OCI-LY3 (cell line): Measurements from ENCODE around the gene RERG.

Experiments used
- EZH2phosphoT487 ChIP-seq: fragments of 200-600 bp; shearing (Covaris generic); IDR thresholded peaks from 2 replicates; pipeline ENCODE4 v1.6.1; 2018; ENCODE audit warnings: antibody characterized with exemption, mixed run types, low read depth
- TF ChIP-seq, protein P1 (sequence below): fragments of 200-600, 300-600 bp; sonication (generic); IDR thresholded peaks from 2 replicates; pipeline ENCODE4 v1.5.1; 2014; ENCODE audit warnings: antibody characterized with exemption, low read length, low read depth

DNA sequence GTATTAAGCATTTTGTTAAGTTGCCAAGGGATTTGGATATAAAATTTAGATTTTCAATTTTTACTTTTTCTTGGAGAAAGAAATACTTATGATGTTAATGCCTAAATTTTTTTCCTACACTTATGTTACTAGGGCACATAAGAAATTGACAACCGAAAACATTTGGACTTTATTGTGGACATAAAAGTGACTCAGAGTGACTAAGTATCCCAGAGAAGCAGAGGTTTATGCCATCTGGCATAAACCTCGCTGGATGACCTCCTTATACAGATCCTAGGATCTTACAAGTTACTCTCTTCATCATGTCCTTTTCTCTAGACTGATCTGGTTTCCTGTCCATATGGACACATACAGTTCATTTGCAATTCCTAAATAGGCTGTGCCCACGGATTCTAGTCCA is 89.8 kb downstream of the RERG start:
- TF ChIP-seq, protein P1, sequence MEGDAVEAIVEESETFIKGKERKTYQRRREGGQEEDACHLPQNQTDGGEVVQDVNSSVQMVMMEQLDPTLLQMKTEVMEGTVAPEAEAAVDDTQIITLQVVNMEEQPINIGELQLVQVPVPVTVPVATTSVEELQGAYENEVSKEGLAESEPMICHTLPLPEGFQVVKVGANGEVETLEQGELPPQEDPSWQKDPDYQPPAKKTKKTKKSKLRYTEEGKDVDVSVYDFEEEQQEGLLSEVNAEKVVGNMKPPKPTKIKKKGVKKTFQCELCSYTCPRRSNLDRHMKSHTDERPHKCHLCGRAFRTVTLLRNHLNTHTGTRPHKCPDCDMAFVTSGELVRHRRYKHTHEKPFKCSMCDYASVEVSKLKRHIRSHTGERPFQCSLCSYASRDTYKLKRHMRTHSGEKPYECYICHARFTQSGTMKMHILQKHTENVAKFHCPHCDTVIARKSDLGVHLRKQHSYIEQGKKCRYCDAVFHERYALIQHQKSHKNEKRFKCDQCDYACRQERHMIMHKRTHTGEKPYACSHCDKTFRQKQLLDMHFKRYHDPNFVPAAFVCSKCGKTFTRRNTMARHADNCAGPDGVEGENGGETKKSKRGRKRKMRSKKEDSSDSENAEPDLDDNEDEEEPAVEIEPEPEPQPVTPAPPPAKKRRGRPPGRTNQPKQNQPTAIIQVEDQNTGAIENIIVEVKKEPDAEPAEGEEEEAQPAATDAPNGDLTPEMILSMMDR: no peak
- TF ChIP-seq EZH2phosphoT487: no peak
